Smooth muscle cell of bladder (primary cell): ENCODE results near the gene OR4D9. TPM values are rescaled to one million over a fixed set of nuclear protein-coding genes. Genes with fewer than 3 reads are reported as not detected.

Experiments
- total RNA-seq: library from RNA; depleted of rRNA; stranded (reverse); fragments of >200 nt; gene quantifications from 2 replicates; pipeline ENCODE4 v1.2.3, GENCODE V29; 2014

The OR4D9 gene
- not detected in 2 replicates for total RNA-seq

GRCh38 chr11:59510941-59511589 is at the start of gene OR4D9:
Gene OR4D9, plus strand, starts transcription at chr11:59511539. Its CDS starts 3,374 bp downstream, at chr11:59514913.

GRCh38 chr11:59473015-59473414 is 38.3 kb upstream of the OR4D9 start, which contains the start of gene OR4D10:
Gene OR4D10, plus strand, starts transcription at chr11:59473315. Its CDS starts 4,115 bp downstream, at chr11:59477430.

GRCh38 chr11:59503276-59503675 is 8.1 kb upstream of the OR4D9 start, which contains the start of gene OR4D11:
Gene OR4D11, plus strand, starts transcription at chr11:59503576. Its CDS starts 0 bp downstream, at chr11:59503576.

Other genes starting within 250 kb of the OR4D9 start
- gene OR5AN1, start 152.6 kb upstream of the OR4D9 start, total RNA-seq, result not detected in 2 replicates
- not detected in 2 replicates for gene OR5A2, start 85.1 kb upstream of the OR4D9 start, total RNA-seq
- gene OR5A1, start 75.1 kb upstream of the OR4D9 start, total RNA-seq, result not detected in 2 replicates
- not detected in 2 replicates for gene OR4D6, start 54.6 kb upstream of the OR4D9 start, total RNA-seq
- not detected in 2 replicates for gene OR4D10, start 38.2 kb upstream of the OR4D9 start, total RNA-seq
- not detected in 2 replicates for gene OR4D11, start 8.0 kb upstream of the OR4D9 start, total RNA-seq
- 27.6 and 29.7 TPM in 2 replicates for gene OSBP, start 104.2 kb downstream of the OR4D9 start, total RNA-seq
- gene PATL1, start 157.5 kb downstream of the OR4D9 start, total RNA-seq, result 4.1 and 5.3 TPM in 2 replicates
- gene OR10V1, start 202.3 kb downstream of the OR4D9 start, total RNA-seq, result not detected in 2 replicates
- 11.2 and 21.4 TPM in 2 replicates for gene STX3, start 243.8 kb downstream of the OR4D9 start, total RNA-seq